Ishikawa (cell line): Measurements from ENCODE around the gene ZBTB7C.

Source experiments
- CEBPB ChIP-seq: IDR thresholded peaks from 2 replicates; pipeline ENCODE4 v1.6.1; 2012
- CREB1 ChIP-seq: IDR thresholded peaks from 2 replicates; pipeline ENCODE4 v1.6.1; 2012; ENCODE audit warnings: low read depth
- EGR1 ChIP-seq: IDR thresholded peaks from 2 replicates; pipeline ENCODE4 v1.6.1; 2012
- EP300 ChIP-seq: IDR thresholded peaks from 2 replicates; pipeline ENCODE4 v1.6.1; 2012; ENCODE audit warnings: borderline replicate concordance
- FOXM1 ChIP-seq: IDR thresholded peaks from 2 replicates; pipeline ENCODE4 v1.6.1; 2012; ENCODE audit warnings: low read depth, borderline replicate concordance
- NFIC ChIP-seq: IDR thresholded peaks from 2 replicates; pipeline ENCODE4 v1.6.1; 2012
- RAD21 ChIP-seq: IDR thresholded peaks from 2 replicates; pipeline ENCODE4 v1.6.1; 2012; ENCODE audit warnings: low read depth
- TAF1 ChIP-seq: IDR thresholded peaks from 2 replicates; pipeline ENCODE4 v1.6.1; 2012; ENCODE audit warnings: low read depth, mild to moderate bottlenecking
- TCF12 ChIP-seq: IDR thresholded peaks from 2 replicates; pipeline ENCODE4 v1.6.1; 2012; ENCODE audit warnings: low read depth
- TEAD4 ChIP-seq: IDR thresholded peaks from 2 replicates; pipeline ENCODE4 v1.6.1; 2012
- YY1 ChIP-seq: IDR thresholded peaks from 2 replicates; pipeline ENCODE4 v1.6.1; 2012; ENCODE audit warnings: low read depth
- ZBTB7A ChIP-seq: IDR thresholded peaks from 2 replicates; pipeline ENCODE4 v1.6.1; 2012; ENCODE audit warnings: low read depth
- TF ChIP-seq, protein P1 (sequence below): IDR thresholded peaks from 2 replicates; pipeline ENCODE4 v1.6.1; 2012
- TF ChIP-seq, protein P2 (sequence below): IDR thresholded peaks from 2 replicates; pipeline ENCODE4 v1.6.1; 2012
- TF ChIP-seq, protein P3 (sequence below): IDR thresholded peaks from 2 replicates; pipeline ENCODE4 v1.6.1; 2012; ENCODE audit warnings: low read depth, mild to moderate bottlenecking

Gene ZBTB7C

DNA sequence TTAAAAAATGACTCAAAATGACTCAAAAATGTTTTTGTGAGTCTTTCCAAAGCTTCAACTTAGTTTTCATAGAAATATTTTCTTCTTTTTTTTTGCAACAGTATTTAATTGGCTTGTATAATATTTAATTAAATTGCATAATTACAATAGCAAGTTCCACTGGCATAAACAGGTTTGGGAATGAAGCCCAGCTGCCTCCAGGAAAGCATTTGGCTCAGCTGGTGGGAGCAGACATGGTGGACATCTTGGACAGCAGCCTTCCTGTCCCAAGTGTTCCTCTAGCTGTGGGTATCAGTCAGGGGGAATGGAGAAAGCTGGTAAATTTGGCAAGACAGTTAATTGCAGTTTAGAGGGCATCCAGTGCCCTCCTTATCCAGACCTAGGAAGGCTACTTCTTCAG, 213.4 kb downstream of the ZBTB7C start:
- TF ChIP-seq YY1 (no peak), RAD21 (no peak), TCF12 (no peak), EP300 (no peak), ZBTB7A (no peak), TEAD4 (no peak), NFIC (no peak)
- TF ChIP-seq, protein P1, sequence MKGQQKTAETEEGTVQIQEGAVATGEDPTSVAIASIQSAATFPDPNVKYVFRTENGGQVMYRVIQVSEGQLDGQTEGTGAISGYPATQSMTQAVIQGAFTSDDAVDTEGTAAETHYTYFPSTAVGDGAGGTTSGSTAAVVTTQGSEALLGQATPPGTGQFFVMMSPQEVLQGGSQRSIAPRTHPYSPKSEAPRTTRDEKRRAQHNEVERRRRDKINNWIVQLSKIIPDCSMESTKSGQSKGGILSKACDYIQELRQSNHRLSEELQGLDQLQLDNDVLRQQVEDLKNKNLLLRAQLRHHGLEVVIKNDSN: no peak
- TF ChIP-seq, protein P2, sequence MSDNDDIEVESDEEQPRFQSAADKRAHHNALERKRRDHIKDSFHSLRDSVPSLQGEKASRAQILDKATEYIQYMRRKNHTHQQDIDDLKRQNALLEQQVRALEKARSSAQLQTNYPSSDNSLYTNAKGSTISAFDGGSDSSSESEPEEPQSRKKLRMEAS: no peak

DNA sequence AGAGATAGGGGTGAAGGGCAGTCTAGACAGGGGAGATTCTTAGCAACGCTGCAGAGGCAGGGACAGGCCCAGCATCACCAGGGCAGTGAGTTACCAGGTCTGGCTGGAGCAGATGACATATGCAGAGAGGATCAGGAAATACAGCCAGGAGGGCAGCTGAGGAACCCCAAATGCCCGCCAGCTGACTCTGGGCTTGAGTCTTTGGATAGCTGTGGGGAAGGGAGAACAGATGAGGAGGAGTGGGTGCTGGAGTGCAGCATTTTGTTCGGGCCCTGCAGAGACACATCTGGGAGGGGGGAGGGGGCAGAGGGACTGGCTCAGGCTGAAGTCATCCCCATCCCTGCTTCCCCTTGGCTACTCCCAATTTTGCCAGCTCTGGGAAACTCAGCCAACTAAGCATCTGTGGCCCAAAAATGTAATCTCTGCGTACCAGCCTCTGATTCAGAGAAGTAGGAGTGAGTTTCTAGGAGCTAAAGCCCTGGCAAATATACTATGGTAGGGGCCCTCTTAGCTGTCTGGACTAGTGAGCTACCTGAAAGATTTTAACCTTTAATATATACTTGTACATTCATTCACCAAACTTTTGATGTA, 214.5 kb downstream of the ZBTB7C start:
- TF ChIP-seq, protein P2: no peak
- TF ChIP-seq EGR1 (no peak), CREB1 (no peak), CEBPB (no peak), ZBTB7A (no peak), FOXM1 (no peak), TCF12 (no peak), YY1 (no peak), EP300 (no peak)
- TF ChIP-seq, protein P1: no peak
- TF ChIP-seq, protein P3, sequence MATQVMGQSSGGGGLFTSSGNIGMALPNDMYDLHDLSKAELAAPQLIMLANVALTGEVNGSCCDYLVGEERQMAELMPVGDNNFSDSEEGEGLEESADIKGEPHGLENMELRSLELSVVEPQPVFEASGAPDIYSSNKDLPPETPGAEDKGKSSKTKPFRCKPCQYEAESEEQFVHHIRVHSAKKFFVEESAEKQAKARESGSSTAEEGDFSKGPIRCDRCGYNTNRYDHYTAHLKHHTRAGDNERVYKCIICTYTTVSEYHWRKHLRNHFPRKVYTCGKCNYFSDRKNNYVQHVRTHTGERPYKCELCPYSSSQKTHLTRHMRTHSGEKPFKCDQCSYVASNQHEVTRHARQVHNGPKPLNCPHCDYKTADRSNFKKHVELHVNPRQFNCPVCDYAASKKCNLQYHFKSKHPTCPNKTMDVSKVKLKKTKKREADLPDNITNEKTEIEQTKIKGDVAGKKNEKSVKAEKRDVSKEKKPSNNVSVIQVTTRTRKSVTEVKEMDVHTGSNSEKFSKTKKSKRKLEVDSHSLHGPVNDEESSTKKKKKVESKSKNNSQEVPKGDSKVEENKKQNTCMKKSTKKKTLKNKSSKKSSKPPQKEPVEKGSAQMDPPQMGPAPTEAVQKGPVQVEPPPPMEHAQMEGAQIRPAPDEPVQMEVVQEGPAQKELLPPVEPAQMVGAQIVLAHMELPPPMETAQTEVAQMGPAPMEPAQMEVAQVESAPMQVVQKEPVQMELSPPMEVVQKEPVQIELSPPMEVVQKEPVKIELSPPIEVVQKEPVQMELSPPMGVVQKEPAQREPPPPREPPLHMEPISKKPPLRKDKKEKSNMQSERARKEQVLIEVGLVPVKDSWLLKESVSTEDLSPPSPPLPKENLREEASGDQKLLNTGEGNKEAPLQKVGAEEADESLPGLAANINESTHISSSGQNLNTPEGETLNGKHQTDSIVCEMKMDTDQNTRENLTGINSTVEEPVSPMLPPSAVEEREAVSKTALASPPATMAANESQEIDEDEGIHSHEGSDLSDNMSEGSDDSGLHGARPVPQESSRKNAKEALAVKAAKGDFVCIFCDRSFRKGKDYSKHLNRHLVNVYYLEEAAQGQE: no peak

DNA sequence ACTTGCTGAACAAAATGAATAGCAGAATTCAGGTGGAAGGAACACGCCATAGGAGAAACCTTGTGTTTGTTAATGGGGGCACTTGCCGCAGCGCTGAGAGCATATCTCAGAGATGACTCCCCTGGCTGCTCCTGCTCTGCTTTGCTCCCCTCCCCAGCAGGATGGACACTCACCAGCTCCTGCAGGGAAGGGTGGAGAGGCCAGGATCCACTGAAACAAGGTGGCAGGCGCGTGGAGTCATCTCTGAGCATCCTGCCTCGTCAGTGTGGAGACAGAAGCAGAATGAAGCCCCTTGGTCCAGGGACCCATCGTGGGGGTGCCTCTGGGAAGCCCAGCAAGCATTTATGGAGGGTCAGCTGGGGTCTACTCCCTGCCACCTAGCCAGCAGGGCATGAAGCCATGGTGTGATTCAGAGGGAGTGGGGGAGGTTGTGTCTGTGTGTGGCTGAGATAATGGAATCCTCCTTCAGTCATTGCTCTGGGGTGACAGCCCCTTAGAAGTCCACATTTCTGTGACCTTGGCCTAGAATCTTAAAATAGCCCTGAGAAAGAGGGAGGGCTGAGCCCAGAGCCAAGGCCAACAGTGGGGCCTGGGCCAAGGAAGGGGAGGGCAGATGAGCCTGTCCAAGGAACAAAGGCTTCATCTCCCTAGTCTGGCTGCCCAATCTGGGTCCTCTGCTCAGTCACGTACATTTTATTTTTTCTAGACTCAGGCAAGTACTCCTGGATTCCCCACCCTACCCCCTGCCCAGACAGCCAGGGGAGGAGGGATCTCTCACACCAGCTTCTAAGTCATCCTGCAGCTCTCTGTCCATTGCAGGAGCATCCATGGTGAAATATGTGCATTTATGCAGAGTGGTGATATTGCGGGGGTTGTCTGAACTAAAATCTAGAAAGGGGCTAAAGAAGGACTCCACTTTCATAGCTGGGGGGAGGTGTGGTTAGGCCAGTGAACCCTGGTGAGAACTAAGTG, 215.4 kb downstream of the ZBTB7C start:
- no peak for TF ChIP-seq RAD21
- TF ChIP-seq, protein P3: no peak
- TF ChIP-seq TEAD4: no peak
- TF ChIP-seq, protein P1: no peak
- TF ChIP-seq YY1: no peak
- no peak for TF ChIP-seq EGR1
- no peak for TF ChIP-seq NFIC
- TF ChIP-seq FOXM1: no peak
- TF ChIP-seq ZBTB7A: no peak
- TF ChIP-seq TAF1: no peak
- TF ChIP-seq TCF12: no peak
- no peak for TF ChIP-seq EP300
- no peak for TF ChIP-seq CEBPB

DNA sequence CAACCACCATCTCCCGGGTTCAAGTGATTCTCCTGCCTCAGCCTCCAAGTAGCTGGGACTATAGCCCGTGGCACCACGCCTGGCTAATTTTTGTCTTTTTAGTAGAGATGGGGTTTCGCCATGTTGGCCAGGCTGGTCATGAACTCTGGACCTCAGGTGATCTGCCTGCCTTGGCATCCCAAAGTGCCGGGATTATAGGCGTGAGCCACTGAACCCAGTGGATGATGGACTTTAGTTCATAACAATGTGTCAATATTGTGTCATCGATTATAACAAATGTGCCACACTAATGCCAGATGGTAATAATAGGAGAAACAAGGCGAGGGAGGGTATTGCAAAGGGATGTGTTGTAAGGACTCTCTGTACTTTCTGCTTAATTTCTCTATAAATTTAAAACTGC, 216.6 kb downstream of the ZBTB7C start:
- TF ChIP-seq TAF1 (no peak), FOXM1 (no peak), ZBTB7A (no peak), CEBPB (no peak), RAD21 (no peak), YY1 (no peak), CREB1 (no peak), NFIC (no peak), EGR1 (no peak), TCF12 (no peak)
- TF ChIP-seq, protein P1: no peak
- TF ChIP-seq, protein P3: no peak
- TF ChIP-seq, protein P2: no peak
